ENCODE results near the gene SNX8.
"Not testable (repeated sequence)": the region's sequence is repeated elsewhere in the genome, so short reads cannot be mapped to it uniquely, and the experiment has no call there.

The SNX8 gene

DNA sequence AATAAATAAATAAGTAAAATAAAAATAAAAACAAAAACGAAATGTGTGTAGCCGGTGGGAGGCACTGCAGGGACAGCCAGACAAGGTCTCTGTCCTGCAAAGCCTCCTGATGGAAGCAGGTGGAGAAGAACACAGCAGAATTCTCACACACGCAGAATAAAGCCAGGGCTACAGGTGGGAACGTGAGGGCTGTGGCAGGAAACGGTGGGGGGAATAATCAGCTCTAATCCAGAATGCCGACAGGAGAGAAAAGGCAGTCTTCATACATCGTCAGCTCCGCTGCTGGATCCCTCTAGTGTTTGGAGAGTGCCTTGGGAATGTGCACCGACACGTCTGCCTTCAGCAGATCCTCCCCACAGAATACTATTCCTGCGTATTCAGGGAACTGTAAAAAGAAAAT is 6.8 kb upstream of the SNX8 start:
- Histone ChIP-seq H3K4me3 (ENCODE audit: low read depth in 1 of 2, low read length in 2 of 2) (no peak overlapping the region), H3K27me3 (ENCODE audit: control insufficient read depth in 1 of 2, insufficient read depth in 2 of 2, low read length in 2 of 2) (no peaks in the 10 kb centered on the region), H3K36me3 (ENCODE audit: insufficient read depth, low read length) (no peaks in the 10 kb centered on the region)

DNA sequence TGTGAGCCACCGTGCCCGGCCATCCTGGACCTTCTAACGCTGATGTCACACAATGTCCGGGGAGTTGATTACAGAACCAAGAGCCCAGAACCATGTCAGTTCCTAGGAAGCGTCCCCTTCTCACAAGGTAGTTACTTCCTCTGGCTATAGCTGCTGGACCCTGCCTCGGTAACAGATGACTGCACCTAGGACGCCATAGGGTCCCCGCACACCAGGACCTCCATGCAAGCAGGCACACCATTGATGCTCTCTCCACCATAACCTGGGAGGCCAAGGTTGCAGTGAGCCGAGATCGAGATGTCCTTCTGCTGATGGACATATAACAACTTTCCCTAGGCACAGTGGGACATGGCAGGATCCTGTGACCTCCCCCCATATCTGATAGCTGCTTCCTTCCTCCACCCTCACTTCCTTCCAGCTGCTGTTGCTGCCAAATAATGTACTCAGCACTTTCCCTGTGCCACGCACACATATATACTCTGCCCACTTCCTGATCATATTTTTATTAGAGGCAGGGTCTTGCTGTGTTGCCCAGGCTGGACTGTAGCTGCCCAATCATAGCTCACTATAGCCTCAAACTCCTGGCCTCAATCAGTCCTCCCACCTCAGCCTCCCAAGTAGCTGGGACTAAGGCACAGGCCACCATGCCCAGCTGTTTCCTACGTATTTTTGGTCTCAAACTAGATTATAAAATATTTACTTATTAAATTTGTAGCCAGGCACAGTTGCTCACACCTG is 3.5 kb upstream of the SNX8 start:
- Histone ChIP-seq H3K27ac (ENCODE audit: low read depth, low read length) (no peak overlapping the region), H3K4me1 (ENCODE audit: insufficient read depth, low read length) (peaks cover 6% of the 10 kb centered on the region), H3K4me3 (ENCODE audit: low read depth in 1 of 2, low read length in 2 of 2) (no peak overlapping the region), H3K36me3 (ENCODE audit: insufficient read depth, low read length) (no peaks in the 10 kb centered on the region), H3K9me3 (ENCODE audit: low read length) (no peaks in the 10 kb centered on the region), H3K27me3 (ENCODE audit: control insufficient read depth in 1 of 2, insufficient read depth in 2 of 2, low read length in 2 of 2) (no peaks in the 10 kb centered on the region), H3K9ac (ENCODE audit: low read length) (no peak overlapping the region)

More for the DNA sequence above, 6.8 kb upstream of the SNX8 start:
- Histone ChIP-seq H3K9ac (ENCODE audit: low read length) (no peak overlapping the region), H3K27ac (ENCODE audit: low read depth, low read length) (no peak overlapping the region), H3K4me1 (ENCODE audit: insufficient read depth, low read length) (no peaks in the 10 kb centered on the region), H3K9me3 (ENCODE audit: low read length) (no peaks in the 10 kb centered on the region)

DNA sequence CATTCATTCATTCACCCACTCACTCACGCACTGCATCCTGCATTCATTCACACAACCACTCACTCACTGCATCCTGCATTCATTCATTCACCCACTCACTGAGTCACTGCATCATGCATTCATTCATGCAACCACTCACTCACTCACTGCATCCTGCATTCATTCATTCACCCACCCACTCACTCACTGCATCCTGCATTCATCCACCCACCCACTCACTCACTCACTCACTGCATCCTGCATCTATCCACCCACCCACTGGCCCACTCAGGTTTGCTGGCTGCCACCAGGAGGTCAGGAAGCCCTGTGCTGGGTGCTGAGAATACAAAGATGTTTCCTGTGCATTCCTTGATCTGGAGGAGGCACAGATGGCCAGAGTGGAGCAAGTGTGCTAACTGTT is 2.3 kb upstream of the SNX8 start:
- Histone ChIP-seq H3K27me3 (ENCODE audit: control insufficient read depth in 1 of 2, insufficient read depth in 2 of 2, low read length in 2 of 2) (no peaks in the 10 kb centered on the region), H3K9ac (ENCODE audit: low read length) (no peak overlapping the region), H3K4me3 (ENCODE audit: low read depth in 1 of 2, low read length in 2 of 2) (no peak overlapping the region)

DNA sequence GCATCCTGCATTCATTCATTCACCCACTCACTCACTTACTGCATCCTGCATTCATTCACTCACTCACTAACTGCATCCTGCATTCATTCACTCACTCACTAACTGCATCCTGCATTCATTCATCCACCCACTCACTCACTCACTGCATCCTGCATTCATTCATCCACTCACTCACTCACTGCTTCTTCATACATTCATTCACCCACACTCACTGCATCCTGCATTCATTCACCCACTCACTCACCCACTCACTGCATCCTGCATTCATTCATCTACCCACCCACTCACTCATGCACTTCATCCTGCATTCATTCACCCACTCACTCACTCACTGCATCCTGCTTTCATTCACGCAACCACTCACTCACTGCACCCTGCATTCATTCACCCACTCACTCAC is 1.5 kb upstream of the SNX8 start:
- Histone ChIP-seq H3K9me3 (ENCODE audit: low read length) (no peaks in the 10 kb centered on the region), H3K27ac (ENCODE audit: low read depth, low read length) (no peak overlapping the region), H3K4me3 (ENCODE audit: low read depth in 1 of 2, low read length in 2 of 2) (no peak overlapping the region), H3K36me3 (ENCODE audit: insufficient read depth, low read length) (no peaks in the 10 kb centered on the region), H3K27me3 (ENCODE audit: control insufficient read depth in 1 of 2, insufficient read depth in 2 of 2, low read length in 2 of 2) (no peaks in the 10 kb centered on the region), H3K9ac (ENCODE audit: low read length) (no peak overlapping the region), H3K4me1 (ENCODE audit: insufficient read depth, low read length) (peaks cover 6% of the 10 kb centered on the region)

More for the DNA sequence above, 2.3 kb upstream of the SNX8 start:
- Histone ChIP-seq H3K36me3 (ENCODE audit: insufficient read depth, low read length) (no peaks in the 10 kb centered on the region), H3K27ac (ENCODE audit: low read depth, low read length) (no peak overlapping the region), H3K4me1 (ENCODE audit: insufficient read depth, low read length) (peaks cover 6% of the 10 kb centered on the region), H3K9me3 (ENCODE audit: low read length) (no peaks in the 10 kb centered on the region)

DNA sequence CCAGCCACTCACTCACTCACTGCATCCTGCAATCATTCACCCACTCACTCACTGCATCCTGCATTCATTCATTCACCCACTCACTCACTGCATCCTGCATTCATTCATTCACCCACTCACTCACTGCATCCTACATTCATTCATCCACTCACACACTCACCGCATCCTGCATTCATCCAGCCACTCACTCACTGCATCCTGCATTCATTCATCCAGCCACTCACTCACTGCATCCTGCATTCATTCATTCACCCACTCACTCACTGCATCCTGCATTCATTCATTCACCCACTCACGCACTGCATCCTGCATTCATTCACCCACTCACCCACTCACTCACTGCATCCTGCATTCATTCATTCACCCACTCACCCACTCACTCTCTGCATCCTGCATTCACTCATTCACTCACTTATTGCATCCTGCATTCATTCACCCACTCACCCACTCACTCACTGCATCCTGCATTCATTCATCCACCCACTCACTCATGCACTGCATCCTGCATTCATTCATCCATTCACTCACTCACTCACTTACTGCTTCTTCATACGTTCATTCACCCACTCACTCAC is 802 bp upstream of the SNX8 start:
- not testable (repeated sequence) for H3K4me1 ChIP-seq (ENCODE audit: insufficient read depth, low read length); H3K36me3 ChIP-seq (ENCODE audit: insufficient read depth, low read length); H3K9me3 ChIP-seq (ENCODE audit: low read length); H3K27ac ChIP-seq (ENCODE audit: low read depth, low read length); H3K9ac ChIP-seq (ENCODE audit: low read length); H3K27me3 ChIP-seq (ENCODE audit: control insufficient read depth in 1 of 2, insufficient read depth in 2 of 2, low read length in 2 of 2)
- peak overlapping the region; percentile 17 to 61 for H3K4me3 ChIP-seq (ENCODE audit: low read depth in 1 of 2, low read length in 2 of 2)

DNA sequence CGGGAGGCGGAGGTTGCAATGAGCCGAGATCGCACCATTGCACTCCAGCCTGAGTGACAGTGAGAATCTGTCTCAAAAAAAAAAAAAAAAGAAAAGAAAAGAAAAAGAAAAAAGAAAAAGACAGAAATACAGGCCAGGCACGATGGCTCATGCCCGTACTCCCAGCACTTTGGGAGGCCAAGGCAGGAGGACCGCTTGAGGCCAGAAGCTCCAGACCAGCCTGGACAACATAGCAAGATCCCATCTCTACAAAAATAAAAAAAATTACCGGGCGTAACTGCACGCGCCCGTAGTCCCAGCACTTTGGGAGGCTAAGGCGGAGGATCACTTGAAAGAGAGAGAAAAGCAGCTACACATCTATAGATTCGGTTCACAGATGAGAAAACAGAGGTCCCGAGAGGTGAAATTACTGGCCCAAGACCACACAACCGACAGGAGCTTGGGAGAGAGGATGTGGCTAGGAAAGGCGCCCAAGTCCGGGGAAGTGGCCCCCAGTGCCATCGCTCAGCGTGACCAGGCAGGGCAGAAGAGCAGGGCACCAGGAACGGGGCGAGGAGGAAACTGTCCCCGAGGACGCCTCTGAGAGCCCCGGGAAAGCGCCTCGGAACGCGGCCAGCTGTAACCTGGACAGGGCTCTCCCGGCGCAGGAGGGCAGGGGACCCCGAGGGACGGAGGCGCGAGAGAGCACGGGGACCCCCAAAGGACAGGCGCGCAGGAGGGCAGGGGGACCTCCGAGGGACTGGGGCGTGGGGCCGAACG is 612 bp downstream of the SNX8 start:
- Histone ChIP-seq H3K9me3 (ENCODE audit: low read length) (no peaks in the 10 kb centered on the region), H3K4me3 (ENCODE audit: low read depth in 1 of 2, low read length in 2 of 2) (peak overlapping the region; percentile 73 to 91), H3K27ac (ENCODE audit: low read depth, low read length) (peak overlapping the region; percentile 56), H3K9ac (ENCODE audit: low read length) (peak overlapping the region; percentile 13), H3K36me3 (ENCODE audit: insufficient read depth, low read length) (no peaks in the 10 kb centered on the region), H3K4me1 (ENCODE audit: insufficient read depth, low read length) (peaks cover 6% of the 10 kb centered on the region), H3K27me3 (ENCODE audit: control insufficient read depth in 1 of 2, insufficient read depth in 2 of 2, low read length in 2 of 2) (no peaks in the 10 kb centered on the region)

DNA sequence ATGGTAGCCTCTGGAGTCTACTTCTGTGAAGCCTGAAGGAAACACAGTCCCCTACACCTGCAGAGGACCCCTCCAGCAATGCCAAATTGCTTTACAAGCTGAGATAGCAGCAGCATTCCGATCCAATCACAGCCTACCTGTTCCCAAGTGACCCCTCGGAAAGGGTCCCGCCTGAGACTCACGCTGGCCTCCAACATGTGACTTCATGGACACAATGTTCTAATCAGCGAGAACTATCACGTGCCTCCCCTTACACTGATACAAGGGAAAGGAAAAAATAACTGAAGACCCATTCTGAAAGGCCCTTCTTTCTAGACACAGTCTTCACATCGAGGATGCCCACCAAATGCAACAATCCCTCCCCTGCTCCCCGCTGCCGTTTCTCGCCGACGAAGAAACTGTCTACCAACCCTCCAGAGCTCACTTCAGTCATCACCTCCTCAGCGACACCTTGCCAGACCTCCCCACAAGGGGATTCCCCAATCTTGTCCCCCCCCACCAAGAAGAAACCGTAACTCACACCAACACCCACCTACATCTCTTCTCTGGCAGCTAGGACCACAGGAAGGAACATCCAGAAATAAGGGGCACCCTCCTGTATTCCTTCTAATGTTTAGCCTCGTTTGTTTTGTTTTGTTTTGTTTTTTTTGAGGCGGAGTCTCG is 1.8 kb downstream of the SNX8 start:
- Histone ChIP-seq H3K9me3 (ENCODE audit: low read length) (no peaks in the 10 kb centered on the region), H3K4me1 (ENCODE audit: insufficient read depth, low read length) (peaks cover 6% of the 10 kb centered on the region), H3K4me3 (ENCODE audit: low read depth in 1 of 2, low read length in 2 of 2) (no peak overlapping the region), H3K27ac (ENCODE audit: low read depth, low read length) (no peak overlapping the region), H3K27me3 (ENCODE audit: control insufficient read depth in 1 of 2, insufficient read depth in 2 of 2, low read length in 2 of 2) (no peaks in the 10 kb centered on the region), H3K9ac (ENCODE audit: low read length) (no peak overlapping the region), H3K36me3 (ENCODE audit: insufficient read depth, low read length) (no peaks in the 10 kb centered on the region)

DNA sequence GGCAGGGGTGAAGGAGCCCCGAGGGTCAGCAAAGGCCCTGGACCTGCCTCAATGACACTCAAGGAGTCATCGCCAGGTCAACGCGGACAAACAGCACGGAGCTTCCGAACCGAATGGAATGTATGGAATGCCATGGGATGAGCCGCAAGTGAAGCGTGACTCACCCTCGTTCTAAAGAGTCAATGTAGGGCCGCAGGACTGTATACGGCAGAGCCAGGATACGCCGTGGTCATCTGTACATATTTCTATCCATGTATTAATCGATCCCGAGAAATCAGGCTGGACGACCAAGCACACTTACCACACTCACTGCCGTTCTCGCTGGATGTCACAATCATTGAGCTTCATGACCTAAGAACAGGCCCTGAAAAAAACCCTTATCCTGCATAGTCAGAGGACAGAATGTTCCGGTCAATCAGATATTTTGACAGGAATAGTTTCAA is 4.3 kb downstream of the SNX8 start:
- H3K36me3 ChIP-seq (ENCODE audit: insufficient read depth, low read length) = no peaks in the 10 kb centered on the region
- no peaks in the 10 kb centered on the region for H3K27me3 ChIP-seq (ENCODE audit: control insufficient read depth in 1 of 2, insufficient read depth in 2 of 2, low read length in 2 of 2)
- H3K27ac ChIP-seq (ENCODE audit: low read depth, low read length) = no peak overlapping the region
- peaks cover 6% of the 10 kb centered on the region for H3K4me1 ChIP-seq (ENCODE audit: insufficient read depth, low read length)
- no peak overlapping the region for H3K4me3 ChIP-seq (ENCODE audit: low read depth in 1 of 2, low read length in 2 of 2)
- no peak overlapping the region for H3K9ac ChIP-seq (ENCODE audit: low read length)
- H3K9me3 ChIP-seq (ENCODE audit: low read length) = no peaks in the 10 kb centered on the region

DNA sequence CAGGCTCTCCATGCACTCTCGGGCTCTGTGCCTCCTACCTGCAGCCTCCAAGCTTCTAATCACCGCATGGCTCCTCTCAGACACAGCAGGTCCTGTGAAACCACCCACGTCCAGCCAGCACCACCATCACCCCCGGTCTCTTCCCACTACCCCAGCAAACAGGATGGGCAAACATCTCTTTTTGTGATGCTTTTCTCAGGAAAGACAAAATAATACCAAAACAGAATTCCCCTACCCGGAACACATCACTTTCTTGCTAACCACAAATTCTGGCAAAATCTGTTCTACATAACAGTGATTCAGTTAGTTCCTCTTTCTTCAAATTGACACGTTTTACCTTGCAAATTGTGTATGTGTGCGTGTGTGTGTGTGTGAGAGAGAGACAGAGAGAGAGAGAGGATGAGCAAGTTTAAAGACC is 6.5 kb downstream of the SNX8 start:
- H3K4me1 ChIP-seq (ENCODE audit: insufficient read depth, low read length) = no peaks in the 10 kb centered on the region

DNA sequence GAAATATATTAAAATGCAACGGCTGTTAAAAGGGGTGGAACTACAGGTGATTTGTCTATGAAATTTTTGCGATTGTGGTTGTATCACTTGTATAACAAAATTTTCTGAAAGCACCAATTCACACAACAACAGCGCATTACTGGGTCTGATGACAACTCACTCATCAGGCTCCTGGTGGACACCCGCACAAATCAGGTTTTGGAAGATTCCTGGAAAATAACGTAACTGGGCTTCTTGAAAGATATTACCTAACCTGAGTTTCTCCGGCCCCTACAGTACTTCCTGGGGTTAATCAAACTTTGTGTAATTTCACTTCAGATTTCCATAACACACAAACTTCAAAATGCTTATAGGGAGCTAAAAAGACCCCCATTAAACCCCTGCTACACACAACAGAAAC is 7.6 kb downstream of the SNX8 start:
- H3K27ac ChIP-seq (ENCODE audit: low read depth, low read length) = no peak overlapping the region
- no peak overlapping the region for H3K4me3 ChIP-seq (ENCODE audit: low read depth in 1 of 2, low read length in 2 of 2)
- H3K9ac ChIP-seq (ENCODE audit: low read length) = no peak overlapping the region
- H3K9me3 ChIP-seq (ENCODE audit: low read length) = no peaks in the 10 kb centered on the region
- H3K27me3 ChIP-seq (ENCODE audit: control insufficient read depth in 1 of 2, insufficient read depth in 2 of 2, low read length in 2 of 2) = no peaks in the 10 kb centered on the region
- no peaks in the 10 kb centered on the region for H3K36me3 ChIP-seq (ENCODE audit: insufficient read depth, low read length)
- no peaks in the 10 kb centered on the region for H3K4me1 ChIP-seq (ENCODE audit: insufficient read depth, low read length)

More for the DNA sequence above, 6.5 kb downstream of the SNX8 start:
- no peaks in the 10 kb centered on the region for H3K36me3 ChIP-seq (ENCODE audit: insufficient read depth, low read length)
- H3K27me3 ChIP-seq (ENCODE audit: control insufficient read depth in 1 of 2, insufficient read depth in 2 of 2, low read length in 2 of 2) = no peaks in the 10 kb centered on the region
- H3K9me3 ChIP-seq (ENCODE audit: low read length) = no peaks in the 10 kb centered on the region
- no peak overlapping the region for H3K9ac ChIP-seq (ENCODE audit: low read length)
- no peak overlapping the region for H3K27ac ChIP-seq (ENCODE audit: low read depth, low read length)
- no peak overlapping the region for H3K4me3 ChIP-seq (ENCODE audit: low read depth in 1 of 2, low read length in 2 of 2)

DNA sequence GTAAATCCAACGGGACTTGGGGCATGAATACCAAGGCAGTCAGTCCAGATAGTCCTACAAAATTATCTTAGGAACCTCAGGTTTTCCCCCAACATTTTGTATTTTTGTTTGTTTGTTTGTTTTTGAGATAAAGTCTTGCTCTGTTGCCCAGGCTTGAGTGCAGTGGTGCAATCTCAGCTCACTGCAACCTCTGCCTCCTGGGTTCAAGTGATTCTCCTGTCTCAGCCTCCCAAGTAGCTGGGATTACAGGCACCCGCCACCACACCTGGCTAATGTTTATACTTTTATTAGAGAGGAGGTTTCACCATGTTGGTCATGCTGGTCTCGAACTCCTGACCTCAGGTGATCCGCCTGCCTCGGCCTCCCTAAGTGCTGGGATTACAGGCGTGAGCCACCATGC is 9.0 kb downstream of the SNX8 start:
- not testable (repeated sequence) for H3K4me3 ChIP-seq (ENCODE audit: low read depth in 1 of 2, low read length in 2 of 2); H3K9ac ChIP-seq (ENCODE audit: low read length); H3K27me3 ChIP-seq (ENCODE audit: control insufficient read depth in 1 of 2, insufficient read depth in 2 of 2, low read length in 2 of 2); H3K4me1 ChIP-seq (ENCODE audit: insufficient read depth, low read length); H3K9me3 ChIP-seq (ENCODE audit: low read length); H3K27ac ChIP-seq (ENCODE audit: low read depth, low read length); H3K36me3 ChIP-seq (ENCODE audit: insufficient read depth, low read length)
